ENCODE measurements around the gene ARGLU1.

The ARGLU1 gene

DNA sequence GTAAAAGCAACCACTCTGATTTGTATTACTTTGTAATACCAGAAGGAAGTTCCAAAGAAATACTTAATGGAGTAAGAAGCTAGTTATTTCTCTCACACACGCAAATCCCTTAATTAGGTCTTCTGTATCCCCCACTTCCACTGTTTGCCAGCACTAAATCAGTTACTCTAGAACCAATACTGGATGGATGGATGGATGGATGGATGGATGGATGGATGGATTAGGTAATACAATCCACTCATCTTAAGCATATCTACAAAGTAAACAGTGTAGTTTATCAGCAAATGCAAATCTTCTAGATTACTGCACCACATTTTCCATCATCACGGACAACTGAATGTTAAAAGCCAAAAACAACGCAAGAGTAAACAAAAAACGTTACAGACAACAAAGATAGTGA, 27.3 kb downstream of the ARGLU1 start:
- no peak for DNase-seq

DNA sequence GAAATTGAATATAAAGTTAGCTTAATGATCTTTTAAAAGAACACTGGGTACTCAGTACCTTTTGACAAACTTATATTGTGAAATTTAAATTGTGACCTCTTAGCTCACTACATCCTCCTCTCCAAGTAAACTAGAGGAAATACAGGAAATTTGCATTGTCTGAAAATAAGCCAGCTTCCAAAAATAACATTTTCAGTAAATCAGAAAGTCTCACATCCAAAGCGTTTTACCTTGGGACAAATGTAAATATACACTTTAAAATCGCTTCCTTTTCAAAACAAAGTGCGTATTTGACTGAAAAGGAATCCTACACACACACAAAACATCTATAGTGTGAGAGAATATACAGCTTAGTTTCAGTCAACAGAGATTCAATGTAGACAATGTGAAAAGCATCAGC, 30.4 kb downstream of the ARGLU1 start:
- DNase-seq = no peak

DNA sequence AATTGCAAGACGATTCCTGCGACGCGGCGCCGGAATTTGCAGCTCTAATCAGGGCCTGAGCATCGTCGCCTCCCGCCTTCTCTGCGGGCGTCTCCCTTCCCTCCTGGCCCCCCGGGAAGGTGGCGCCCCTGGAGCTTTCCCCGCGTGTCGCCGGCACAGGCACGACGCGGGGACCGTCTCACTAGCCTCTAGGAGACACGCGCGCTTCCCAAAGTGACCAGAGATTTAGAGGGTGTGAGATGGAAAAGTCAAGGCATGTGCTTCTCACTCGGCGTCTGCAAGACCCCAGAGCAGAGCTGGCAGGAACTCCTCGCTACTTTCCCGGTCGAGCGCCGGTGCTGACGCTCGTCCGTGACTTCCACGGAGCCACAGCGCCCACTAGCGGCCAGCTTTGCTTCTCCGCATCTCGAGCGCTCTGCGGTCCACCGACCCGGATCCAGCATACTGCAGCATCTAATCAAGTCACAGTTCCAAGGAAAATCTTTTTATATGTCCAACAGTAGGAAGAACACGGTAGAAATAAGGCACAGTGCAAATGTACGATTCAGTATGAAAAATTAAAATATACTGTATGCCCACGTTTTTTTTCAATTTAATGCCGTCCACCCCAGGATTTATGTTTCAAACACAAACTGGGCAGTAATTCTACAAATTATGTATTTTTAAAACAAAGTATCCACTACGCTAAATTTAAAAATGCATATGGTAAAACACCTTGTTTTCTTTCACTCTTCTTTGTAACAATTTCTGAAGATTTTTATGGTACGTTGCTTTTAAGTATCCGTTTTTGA, 31.5 kb downstream of the ARGLU1 start:
- DNase-seq = peak; percentile 90 to 91

DNA sequence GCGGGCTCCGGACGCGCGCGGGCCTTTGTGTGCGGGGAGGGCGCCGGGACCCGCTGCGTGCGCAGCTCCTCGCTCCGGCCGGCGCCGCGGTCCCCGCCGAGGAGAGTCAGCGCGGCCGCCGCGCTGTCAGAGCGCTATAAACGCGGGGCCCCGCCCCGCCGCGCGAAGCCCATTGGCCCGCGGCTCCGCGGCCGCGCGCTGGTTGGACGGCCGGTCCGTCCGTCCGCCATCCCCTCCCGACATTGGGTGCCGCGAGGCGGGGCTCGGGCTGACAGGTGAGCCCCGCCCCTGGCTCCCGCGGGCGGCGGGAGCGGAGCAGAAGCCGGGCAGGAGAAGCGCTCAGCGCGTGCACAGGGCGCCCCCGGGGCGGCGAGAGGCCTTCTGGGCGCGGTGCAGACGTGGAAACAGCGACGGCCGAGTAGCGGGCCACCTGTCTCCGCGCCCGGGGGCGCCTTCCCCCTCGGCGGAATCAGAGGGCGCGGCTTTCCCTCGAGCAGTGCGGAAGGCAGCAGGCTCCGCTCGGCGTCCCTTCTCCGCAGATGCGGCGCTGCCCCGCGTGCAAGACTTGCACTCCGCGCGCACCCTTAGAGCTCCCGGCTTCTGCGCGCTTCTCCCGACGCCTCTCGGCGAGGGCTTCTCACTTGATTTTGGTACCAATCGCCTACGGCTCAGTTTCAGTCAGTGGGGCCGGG, 32.2 kb downstream of the ARGLU1 start, which contains the start of gene EFNB2:
Gene EFNB2 (minus strand): TSS at position 111 of the 692 bp plus-strand sequence. CDS start 698 bp downstream, outside the sequence.
- peak; percentile 76 to 81 for DNase-seq

DNA sequence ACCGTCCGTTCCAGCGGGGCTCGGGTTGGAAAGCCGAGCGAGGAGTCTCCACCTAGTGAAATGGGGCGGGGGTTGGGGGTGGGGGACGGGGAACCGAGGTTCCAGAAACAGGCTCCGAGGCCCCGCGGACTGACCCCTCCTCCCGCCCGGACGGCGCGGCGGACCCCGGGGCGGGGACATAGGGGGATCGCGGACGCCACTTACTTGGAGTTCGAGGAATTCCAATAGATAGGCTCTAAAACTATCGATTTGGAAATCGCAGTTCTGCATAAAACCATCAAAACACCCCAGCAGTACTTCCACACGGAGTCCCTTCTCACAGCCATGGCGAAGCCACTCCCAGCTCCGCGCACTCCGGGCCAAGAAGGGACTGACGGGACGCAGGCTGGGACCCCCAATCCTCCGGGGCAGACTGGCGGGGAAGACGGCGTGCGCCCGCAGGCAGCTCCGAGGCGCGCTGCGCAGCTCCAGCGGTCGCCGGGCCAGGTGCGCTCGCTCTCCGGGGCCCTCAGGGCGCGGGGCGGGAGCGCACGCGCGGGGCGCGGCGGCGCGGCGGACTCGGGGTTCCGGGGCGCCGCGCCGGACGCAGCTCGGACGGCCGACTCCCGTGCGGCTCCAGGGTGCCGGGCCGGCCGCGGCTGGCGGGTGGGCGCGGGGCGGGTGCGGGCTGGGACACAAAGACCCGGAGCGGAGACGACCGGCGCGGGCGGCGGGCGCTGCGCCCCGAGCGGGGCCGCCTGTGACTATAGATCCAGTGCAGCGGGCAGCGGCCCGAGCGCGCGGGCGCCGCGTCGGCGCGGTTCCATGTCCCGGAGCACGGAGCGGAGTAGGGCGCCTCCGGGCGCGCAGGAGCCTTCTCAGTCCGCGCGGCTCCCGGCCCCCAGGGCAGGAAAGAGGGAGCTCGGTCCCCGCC, 33.0 kb downstream of the ARGLU1 start:
- DNase-seq = peak; percentile 9

DNA sequence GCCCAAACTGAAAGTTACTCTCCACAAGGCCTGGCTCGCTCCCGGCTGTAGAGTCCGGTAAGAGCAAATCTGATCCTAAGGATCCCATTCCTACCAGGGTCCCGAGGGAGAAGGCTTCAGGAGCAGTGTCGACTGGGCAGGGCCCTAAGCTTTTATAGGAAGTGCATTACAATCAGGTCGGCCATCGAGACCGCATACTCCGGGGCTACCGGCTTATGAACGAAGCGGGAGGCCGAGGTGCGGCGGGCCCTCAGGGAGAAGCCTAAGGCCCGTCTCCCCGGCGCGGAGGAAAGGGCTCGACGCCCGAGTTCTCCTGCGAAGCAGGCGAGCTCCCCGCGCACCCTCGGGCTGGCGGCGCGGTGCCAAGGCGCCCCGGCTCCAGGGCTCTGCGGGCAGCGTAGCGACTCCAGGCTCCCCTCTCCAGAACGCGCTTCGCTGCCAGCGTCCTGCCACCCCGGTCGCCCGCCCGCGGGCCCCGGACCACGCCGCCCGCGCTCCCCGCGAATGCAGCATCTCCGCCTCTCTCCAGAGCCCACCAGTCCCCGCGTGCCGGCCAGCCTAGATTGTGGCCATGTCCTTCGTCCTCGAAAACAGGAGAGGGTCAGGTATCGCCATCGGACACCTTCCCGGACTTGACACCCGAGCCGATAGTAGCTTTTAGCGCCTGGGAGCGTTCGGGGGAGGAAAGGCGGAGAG, 33.8 kb downstream of the ARGLU1 start:
- DNase-seq = no peak

DNA sequence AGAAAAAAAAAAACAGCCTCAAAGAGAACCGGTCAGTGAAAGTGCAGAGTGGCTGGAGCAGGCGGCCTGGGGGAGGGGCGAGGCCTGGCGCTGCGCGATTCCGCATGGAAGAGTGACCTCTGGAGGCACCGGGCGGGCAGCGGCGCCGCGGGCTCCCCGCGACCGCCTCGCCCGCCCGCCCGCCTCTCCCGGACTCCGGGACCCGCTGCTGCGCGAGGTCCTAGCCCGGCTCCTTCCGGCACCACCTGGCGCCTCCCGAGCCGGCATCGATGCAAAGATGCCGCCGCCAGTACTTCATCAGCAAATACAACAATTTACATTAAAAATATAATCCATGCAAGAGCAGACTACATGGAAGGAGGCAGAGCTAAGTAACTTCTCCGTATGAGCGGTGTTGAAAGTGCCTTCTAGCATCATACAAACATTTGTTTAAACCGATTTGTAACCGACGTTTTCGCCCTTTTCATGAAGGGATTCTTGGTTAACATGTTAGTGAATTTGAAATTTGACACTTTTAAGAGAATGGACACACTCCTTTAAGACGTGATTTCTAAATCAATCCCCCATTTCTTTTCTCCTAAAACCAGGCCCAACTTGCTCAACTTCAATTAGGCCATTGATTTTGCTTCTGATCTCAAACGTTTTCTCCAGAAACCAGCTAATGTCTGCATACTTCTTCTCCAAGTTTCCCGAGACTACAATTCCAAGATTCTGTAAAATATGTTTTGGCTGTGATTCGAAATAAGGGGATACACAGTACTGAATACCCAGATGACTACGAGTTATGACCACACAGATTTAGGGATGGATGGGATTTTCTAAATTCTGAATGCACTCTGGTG, 34.6 kb downstream of the ARGLU1 start:
- DNase-seq = peak in 1 of 2 donors; percentile 10

DNA sequence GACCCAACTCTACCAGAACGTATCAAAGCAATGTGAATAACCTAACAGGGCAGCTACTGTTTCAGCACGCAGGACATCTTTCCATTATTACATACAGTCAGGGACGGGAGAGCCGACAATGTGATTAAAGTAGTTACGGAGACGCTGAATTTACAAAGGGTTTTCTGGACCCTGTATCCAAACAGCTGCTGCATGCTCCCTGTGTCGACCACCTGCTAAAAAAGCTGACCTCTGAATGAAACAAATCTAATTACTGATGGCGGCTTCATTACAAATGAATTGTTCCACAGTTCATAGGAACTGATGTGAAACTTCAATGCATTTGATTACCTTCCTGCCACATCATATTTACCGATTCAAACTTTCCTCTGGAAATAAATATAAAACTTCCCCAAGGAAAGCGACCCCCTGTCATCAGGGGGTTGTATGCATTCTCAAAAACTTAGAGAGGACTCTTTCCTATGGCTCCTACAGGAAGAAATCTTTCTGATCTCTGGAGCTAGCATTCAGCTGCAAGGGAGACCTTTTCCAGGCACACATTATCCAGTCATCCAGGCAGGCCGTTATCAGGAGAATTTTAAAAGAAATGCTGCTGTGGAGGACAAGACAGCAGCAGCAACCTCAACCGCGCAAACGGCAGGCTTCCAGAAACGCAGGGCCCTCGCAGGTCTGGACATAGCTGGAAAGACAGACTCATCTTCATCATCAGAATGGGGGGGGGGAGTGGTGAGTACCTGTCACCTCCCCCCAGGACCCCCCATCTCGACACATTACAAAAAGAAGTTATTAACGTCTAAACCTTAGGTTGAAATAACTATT, 35.6 kb downstream of the ARGLU1 start:
- DNase-seq = no peak

DNA sequence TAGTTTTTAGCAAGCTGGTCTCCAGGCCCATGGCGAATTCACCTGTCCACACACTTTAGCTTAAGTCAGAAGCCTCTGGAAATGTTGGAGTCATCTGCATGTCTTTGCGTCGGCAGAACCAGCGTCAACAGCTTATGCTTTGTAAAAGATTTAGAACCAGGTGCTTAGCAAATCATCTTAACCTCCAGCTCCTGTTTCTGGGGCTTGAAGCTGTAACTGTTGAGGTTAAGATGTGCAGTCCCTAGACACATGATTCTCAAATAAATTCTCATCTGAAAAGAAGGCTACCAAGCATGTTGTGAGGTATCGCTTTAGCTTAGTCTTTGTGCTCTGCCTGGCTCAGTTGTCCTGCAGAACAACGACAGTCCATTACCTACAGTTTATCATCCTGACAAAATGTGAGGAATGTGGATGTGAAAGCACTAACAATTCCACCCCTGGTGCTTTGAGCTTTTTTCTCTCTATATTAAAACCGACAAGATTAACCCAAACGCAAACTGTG, 36.9 kb downstream of the ARGLU1 start:
- DNase-seq = no peak

DNA sequence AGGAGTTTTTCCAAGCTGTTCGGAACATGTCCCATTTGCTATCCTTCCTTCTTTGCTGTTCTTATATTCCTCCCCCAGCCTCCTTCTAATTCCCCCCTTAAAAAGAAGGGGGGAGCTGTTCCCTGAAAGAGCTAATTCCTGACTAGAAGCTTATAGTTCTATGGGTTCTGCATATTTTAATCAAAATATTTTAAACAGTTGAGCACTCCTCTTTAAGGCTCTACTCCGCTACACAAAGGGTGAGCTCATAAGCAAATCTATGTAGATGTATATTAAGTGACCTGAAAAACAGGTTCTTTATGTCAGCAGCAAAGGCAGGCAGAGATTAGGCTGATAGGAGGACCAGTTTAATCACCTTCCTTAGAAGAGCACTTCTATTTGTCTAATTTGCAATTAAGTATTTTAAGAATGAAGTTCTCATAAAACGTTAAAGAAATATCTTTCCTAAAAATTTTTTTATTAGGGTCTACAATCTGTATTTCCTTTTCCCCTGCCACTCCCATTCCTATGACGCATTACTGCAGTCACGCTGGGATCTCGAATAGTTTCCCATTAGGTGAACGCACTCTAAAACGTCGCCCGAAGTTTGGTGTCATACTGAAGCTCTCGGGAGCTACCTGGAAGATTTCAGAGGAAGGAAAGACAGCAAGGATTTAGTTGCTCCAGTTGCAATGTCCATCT, 37.6 kb downstream of the ARGLU1 start:
- no peak for DNase-seq

DNA sequence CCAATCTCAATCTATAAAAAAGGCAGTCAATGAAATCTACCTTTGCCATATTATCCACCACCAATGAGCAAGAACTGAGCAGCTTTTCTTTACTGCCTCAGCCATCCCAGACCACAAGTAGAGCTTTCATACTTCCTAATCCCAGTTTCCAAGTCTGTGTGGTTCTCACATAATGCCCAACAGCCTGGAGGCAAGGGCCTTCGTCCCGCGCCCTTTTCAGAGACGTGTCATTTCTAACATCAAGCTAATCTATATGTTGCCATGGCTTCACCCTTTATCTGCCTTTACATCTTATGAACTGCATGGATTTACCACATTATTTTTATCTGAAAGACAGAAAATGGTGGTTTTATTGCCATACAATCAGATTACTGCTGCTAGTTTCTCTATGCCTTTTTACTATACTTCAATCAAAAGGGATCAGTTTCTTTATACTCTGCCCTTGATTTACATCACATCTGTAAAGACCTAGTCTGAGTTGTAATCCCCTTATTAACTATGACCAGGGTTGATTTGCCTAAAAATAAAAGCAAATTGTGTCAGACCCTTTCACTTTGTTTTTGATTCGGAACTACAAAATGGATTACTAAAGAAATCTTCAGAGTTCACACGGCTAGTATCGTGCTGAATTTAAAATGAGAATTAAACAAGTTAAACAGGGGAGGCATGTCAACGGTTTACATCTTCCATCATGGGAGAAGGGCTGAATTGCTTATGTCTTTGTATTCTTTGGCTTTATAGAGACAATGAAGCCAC, 38.3 kb downstream of the ARGLU1 start:
- DNase-seq = no peak

DNA sequence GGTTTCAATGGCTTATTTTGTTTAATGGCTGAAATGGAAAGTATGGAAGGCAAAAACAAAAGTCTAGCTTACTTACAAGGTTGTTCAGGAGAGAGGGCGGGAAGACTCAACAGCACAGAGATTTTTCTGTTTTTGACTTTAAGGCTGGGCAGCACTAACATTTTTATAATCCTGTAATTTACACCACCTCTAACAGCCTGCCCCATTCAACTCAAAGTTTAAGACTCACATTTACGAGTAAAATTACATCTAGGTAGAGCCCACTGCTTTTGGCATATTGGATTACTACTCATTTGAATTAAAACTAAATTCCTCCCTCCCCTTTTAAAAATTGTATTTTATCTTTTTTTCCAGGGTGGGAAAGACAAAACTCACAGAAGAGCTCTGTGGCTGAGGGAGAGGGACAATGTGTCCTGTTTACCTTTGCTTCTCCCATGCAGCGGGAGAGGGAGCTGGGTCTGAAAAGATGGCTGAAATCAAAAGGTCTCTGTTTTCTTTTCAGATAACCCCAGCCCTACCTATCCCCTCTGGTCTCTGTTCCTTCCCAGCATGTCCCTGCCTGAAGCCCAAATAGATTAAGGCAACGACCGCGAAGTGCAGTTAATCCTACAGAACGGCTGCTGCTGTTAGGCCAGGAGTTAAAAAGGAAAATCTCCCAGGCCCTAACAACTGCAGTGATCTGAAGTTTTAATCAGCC, 39.1 kb downstream of the ARGLU1 start:
- no peak for DNase-seq

DNA sequence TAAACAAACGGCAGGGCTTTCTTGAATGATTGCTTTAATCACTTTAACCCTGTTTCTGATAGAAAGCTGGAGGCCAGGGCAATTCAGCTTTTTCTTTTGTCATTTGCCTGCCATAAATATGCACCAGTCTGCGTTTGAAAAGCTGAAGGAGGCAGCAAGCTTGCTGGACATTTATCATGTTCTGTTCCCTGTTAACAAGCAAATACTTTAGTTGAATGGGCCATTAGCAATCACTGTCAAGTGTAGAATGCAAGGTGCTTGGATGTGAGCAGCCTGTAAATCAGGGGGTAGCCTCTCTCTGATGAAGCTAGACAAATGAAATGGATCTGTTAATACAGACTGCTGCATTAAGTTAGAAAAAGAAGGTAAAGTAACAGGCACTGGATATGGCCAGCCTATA, 40.1 kb downstream of the ARGLU1 start:
- no peak for DNase-seq

DNA sequence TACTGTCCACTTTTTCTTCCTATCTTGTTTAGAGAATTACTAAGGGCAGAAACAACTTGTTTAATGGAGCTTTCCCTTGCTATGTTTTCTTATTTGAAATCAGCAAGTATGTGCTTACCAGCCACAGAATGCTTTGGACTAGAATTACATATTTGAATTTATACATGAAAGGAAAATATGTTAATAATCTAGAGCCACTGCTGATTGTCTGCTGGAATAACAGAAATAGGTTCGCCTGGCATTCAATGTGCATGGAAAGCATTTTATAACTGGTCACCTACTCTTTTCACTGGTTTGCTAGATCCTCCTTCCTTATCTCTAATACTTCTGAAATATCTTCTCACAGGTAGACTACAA, 40.5 kb downstream of the ARGLU1 start:
- no peak for DNase-seq

DNA sequence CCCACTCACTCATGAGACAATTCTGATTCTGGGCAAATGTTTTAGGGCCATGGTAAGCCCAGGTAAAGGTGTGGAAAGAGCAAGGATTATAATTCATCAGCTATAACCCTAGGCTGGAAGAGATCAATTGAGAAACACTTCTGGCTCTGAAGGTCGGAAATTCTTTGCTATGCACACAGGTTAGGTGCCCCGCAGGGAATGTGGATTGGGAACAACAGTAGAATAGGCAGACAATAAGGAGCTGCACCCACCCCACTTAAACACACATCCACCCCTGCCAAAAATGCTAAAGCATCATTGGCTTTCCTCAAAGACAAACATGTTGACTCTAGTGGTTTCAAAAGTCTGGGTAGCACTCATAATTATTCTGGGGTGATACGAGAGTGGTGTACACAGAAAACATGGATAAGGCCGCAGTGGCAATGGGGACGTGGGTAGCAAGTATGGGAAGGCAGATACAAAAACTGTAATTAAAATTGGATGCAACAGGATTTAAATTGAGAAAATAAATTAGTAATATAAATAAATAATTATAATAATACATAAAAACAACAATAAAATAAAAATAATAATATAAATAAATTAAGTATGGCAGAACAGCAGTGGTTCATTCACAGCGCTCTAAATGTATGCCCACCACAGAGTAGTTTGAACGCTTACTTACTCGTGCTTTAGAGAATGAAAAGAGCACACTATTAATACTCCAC, 41.0 kb downstream of the ARGLU1 start:
- no peak for DNase-seq

DNA sequence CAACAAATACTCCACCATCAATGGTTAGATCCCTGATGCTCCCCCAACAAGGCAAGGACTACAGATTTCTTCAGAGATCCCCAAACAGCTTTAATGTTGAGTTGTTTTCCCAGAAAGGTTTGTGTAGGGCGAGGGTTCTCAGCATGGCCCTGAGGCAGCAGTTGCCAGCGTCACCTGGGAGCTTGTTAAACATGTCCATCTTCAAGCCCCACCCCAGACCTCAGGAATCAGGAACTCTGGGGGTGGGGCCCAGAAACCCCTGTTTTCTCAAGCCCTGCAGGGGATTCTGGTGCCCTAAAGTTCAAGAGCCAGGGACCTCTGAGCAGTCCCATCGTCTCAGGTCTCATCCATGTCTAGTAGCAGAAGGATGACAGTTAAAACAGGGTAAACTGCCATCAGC, 42.1 kb downstream of the ARGLU1 start:
- DNase-seq = no peak

DNA sequence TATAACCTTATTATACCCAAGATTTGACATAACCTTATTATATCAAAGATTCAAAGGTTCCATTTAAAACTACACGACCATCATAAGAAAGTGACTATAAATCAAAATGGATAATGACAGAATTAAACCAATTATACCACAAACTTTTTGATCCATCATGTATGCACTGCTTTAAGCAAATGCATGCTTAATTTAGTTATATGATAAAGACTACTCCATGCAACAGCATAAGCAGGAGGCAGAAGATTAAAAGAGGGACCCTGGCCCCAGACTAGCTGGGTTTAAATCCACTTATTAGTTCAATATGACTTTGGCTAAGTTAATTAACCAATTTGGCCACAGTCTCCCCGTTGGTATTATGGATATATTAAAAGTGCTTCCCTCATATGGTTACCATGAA, 43.8 kb downstream of the ARGLU1 start:
- DNase-seq = no peak

DNA sequence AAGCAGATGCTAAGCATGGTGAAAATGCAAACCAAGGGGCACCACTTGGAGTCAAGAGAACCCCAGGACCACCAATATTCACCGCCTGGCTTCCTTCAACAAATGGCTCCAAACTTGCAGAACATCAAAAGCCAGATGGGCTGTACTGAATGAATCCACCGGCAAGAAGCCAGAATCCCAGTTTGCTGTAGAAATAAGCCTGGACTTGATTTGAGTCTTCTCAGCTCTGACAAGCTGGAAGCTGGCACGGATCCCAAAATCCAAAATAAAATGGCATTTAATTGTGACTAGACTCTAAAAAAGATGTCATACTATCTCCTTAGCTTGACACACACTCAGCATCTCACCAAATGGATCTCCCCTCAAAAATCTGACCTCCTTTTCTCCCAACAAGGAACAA, 44.4 kb downstream of the ARGLU1 start:
- no peak for DNase-seq

All from stimulated activated CD4-positive, alpha-beta T cell treated with anti-CD3 and anti-CD28 coated beads, Interleukin-2, amount 100 ng/mL, for 48 hours (primary cell).